GM10847 (cell line): ENCODE results near the gene FAM124B.

Experiments used
- POLR2A ChIP-seq: IDR thresholded peaks from 2 replicates; pipeline ENCODE4 v1.6.1; 2011; ENCODE audit not compliant: insufficient read length; ENCODE audit errors: extremely low read depth

The FAM124B gene

DNA sequence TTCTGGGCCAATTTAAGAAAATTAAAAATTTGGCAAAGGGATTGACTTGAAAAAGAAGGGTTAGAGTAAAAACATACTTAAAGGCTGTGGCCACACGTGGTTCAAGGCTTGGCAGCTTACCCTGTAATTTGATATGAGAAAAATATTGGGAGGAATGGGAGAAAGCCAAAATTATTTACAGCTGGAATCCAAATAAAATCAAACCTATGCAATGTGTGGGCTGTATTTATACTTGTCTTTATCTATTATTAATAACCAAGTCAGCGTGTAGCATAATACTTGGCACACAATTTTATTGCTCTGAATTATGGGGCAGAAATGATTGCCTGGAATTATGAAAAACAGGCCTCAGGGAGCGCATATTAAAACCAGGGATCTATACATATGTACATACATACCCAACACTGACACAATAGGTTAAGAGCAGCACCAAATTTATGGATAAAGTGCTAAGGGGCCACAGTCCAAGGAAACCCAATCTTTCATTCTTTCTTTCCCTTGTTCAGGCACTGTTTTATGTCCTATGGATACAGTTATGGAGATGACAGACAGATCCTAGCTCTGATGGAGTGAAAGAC lies 35.6 kb downstream of the FAM124B start:
- no peak for TF ChIP-seq POLR2A

DNA sequence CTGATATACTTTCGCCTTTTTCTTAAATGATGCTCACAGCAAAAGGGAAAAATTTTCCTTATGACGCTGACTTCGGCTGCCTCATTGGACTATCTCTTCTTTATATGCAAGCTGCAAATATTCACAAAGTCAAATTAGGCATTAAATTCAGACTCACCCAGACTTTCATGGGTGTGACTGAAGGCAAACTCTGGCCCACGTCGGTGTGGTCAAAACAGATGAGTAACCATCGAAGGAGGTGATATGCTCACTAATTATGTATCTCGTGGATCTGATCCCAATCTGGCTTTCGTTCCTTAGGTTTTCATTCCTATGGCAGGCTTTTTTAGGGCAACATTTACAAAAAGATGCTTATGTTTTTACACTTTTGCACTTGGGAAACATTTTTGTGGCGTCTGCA lies 36.6 kb downstream of the FAM124B start:
- TF ChIP-seq POLR2A = no peak

DNA sequence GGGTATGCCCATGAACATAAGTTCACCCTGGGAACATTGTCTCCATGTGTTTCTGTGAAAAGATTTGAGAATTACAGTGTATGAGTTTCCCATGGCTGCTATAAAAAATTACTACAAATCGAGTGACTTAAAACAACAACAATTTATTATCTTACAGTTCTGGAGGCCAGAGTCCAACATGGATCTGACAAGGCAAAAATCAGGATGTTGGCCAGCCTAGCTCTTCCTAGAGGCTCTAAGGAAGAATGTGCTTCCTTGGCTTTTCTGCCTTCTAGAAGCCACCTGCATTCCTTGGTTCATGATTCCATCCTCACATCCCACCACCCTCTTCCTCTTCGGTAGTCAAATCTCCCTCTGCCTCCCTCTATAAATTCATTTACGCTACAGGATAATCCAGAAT lies 38.6 kb downstream of the FAM124B start:
- no peak for TF ChIP-seq POLR2A

DNA sequence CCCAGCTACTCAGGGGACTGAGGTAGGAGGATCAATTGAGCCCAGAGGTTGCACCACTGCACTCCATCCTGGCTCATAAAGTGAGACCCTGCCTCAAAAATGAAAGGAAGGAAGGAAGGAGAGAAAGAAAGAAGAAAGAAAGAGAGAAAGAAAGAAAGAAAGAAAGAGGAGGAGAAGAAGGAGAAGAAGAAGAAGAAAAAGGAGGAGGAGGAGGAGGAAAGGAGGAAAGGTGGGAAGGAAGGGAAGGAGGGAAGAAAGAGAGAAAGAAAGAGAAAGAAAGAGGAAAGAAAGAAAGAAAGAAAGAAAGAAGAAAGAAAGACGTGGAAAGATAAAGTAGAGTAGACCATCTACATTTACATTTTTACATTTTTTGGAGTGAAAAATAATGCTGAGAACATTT lies 39.8 kb downstream of the FAM124B start:
- TF ChIP-seq POLR2A = no peak

DNA sequence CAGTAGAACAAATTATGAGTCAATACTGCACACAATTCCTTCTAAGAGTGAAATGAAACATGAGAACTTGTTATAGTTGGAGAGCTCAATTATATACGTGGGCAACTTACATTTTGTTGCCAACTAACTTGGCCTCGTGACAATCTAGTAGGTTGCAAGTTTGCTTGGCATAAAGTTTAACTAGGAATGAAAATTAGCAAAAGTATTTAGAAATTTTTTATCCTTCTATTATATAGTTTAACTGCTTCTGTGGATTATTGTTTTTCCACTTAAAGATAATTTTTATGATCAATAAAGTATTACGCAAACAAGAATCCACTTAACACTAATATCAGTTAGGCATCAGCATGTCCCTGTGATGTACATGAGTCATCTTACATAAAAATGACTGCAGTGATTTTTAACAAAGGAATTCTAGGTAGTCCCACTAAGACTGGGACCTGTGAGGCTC lies 41.1 kb downstream of the FAM124B start:
- no peak for TF ChIP-seq POLR2A

DNA sequence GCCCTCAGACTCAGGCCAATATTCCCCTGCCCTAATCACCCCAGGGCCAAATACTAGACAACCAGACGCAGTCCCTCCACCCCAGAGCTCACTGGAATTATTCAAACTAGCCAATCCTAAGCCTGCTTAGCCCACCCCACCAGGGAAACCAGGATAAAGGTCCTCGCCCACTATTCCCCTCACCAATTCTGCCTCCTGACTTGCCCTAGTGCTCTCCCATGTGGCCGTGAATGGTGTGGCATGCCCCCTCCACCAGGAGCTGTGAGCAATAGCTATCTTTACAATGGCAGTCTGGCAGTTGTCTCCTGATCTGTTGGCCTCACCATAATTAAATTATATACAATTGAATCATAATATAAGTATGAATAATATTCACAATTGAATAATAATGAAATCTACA lies 42.3 kb downstream of the FAM124B start:
- no peak for TF ChIP-seq POLR2A

DNA sequence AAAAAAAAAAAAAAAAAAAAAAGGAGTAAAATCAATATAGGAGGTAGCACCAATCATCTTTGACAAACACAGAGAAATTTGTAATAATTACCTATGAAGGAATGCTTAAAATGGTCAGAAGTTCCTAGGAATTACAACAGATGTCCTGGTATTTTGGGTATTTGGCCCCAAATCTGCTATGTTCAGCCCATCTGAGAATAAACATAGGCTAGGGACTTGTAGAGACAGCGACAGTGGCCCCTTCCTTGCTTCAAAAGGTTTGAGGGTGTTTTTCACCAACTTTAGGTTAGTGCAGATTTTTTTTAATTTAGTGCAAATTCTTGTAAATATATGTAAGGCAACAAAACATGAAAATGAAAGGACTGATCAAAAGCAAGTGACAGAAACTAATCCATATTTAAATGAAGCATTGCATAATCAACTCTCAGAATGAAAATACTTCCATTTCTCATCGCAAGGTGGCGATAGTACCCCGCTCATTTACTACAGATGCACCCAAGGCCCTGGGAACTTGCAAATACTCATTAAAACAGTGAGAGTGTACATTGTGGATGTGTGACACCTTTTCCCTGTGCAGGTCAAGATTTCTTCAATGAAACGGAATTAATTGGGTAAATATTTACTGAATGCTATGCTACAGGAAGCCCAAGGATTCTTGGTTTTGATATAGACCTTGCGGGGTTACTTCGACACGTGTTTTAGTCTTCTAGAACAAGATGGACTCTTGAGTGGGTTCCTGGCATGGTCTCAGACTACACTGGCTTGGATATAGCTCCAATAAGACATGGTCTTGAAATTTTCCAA lies 44.6 kb downstream of the FAM124B start:
- no peak for TF ChIP-seq POLR2A

DNA sequence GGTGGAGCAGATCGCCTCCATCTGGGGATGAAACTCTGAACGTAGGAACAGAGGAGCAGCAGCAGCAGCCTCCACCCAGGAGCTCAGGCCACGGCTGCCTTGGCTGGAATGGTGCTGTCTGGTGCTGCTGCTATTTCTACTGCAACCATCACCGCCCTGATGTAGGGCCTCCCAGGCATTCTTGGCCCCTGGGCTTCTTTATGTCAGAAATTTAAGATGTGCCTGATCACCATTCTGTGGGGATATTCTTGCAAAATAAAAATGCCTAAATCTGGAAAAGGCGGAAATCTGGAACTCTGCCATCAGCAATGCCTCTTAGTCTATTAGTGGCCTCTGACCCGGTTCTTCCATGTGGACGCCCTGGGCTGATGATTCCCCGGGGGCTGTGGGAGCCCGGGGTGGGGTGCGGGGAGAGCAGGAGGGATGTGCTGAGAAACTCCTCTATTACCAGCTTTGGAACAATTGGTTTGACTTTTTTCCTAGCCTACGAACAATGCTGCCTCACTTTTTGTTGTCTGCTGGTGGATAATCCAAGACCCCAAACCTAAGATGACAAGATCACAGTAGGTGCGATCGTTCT lies 47.2 kb downstream of the FAM124B start:
- TF ChIP-seq POLR2A = no peak

DNA sequence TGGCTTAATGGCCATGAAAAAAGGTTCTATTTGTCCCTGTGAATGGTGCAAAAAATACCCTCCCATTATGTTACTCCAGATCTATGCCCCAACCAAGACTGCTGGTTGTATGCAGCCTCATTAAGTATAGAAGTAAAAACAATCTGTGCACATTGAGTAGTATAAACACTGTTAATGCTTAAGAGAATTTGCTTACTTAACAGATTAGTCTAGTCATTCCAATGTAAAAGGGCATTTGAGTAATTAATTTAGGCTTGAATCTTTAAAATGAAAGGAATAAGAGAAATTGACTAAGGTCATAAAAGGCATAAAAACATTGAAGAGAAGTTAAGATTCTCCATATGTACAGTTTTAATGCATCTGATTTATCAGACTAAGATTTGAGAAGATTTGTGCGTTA lies 51.2 kb downstream of the FAM124B start:
- TF ChIP-seq POLR2A = no peak

DNA sequence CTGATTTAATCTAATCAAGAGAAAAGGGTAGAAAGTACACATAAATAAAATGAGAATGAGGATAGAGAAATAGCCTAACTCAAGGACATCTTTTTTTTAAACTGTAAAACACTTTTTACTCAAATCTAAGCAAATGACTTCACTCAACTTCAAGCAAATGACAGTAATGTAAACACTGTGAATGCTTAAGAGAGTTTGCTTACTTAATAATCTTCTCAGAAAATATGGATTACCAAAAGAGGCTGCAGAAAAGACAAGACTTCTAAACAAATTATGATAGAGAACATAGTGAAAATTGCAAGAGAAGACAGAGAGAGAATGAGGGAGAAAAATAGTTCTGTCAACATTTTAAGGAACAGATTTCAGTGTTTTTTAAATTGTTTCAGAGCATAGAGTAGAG lies 52.5 kb downstream of the FAM124B start:
- no peak for TF ChIP-seq POLR2A

DNA sequence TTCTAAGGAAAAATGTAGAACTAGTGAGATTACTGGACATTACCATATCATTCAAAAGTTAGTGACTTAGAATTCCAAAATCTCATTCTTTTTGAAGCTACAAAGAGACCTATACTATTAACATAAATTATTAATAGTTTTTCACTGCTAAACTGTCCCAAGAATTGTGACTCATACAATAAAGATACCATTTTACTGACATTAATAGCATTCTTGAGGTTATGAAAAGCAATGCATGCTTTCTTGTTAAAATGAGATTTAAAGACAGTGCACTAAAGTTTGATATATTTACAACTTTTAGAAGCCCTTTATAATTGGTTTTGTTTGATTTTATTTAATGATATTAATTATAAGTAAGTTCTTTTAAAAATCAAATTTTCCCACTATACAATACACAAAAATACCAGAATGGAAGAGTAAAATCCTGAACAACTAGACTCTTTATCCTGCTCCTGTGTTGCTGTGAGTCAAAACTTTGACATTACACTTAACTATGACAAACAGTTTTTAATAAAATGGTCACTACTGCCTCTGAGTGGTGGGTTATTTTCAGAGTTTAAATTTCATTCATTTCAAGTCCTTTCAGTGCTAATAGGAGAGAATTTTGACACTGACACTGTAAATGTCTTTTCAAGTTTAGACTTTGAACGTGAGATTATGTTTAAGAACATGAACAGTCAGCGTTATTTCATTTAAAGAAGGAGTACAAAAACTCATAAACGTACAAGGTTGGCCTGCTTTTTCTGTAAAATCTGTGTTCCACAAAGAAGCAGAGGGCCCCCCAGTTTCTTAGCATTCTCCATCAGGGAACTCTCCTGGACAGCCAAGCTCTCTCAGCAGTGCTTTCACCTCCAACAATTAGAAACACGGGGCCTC lies 54.5 kb downstream of the FAM124B start:
- no peak for TF ChIP-seq POLR2A

DNA sequence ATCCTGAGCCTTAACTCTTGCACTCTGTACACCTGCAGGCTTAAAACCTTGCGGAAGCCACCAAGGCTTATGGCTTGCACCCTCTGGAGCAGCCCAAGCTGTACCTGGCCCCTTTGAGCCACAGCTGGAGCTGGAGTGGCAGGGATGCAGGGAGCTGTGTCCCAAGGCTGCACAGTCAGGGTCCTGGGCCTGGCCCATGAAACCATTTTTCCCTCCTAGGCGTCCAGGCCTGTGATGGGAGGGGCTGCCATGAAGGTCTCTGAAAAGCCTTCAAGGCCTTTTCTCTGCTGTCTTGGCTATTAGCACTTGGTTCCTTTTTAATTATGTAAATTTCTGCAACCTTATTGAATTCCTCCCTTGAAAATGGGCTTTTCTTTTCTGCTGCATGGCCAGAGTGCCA lies 56.4 kb downstream of the FAM124B start:
- no peak for TF ChIP-seq POLR2A

DNA sequence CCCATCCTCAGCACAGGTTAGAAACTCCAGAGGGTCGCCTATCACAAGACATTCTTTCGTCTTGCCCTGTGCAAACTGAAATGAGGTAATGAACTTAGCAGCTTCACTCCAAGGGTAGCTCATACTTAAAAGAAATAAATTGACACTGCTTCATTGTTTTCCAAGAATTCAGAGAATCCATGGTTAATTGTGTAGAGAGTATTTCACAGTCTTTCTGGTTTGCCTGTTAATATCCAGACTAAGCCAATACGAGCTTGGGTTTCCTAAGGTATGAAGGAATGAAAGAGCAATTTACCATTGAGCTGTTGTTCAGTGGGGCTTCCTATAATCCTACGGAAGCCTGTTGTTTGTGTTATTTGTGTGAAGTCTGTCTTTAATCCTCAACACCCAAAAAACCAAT lies 58.7 kb downstream of the FAM124B start:
- no peak for TF ChIP-seq POLR2A

DNA sequence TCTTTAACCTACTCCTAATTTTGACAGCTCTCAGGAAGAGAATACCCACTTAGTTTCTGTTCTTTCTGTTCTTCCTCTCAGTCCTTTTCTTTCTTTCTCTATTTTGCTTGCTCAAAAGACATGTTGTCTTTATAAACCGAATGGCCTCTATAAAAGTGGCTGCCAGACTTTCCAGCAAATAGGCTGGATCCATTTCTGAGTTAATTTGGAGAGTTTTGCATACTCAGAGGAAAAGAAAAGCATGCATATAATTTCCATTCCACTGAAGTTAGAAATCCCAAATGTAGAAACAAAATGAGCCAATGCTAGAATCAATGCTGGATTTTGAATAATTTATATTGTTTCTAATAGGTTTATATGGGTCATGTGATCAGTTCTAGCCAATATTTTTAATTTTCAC lies 65.9 kb downstream of the FAM124B start:
- TF ChIP-seq POLR2A = no peak

DNA sequence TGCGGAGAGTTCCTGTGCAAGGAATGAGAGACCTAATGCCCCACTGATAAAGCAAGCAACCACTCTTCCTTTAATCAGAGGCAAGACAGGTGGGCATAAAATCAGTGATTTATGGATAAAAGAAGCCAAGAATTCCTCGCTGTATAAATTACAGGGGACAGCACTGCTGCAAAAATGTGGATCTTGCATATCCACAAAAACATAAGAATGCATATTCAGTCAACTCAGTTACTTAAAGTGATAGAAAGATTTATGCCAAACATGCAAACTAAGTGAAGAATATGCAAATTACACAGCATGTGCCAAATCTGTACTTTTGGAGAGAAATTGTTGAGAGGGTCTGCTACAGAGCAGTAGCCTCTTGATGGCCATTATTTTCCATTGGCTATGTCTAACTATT lies 67.2 kb downstream of the FAM124B start:
- TF ChIP-seq POLR2A = no peak
